GM13977 (cell line): ENCODE measurements around the gene SSR4.

ENCODE experiments used
- DNase-seq: peaks from one replicate; pipeline ENCODE4 v3.0.0; 2012; ENCODE audit warnings: low spot score
- in situ Hi-C: fragments of 300-500 bp; cut with MboI; formaldehyde crosslinking; loops from one replicate; pipeline ENCODE4 v1.12.0; 2022; ENCODE audit warnings: low sequenced_read_pairs, low pct_unique_long_range_greater_than_20kb, mixed read lengths, inconsistent platforms; ENCODE audit not compliant: unreplicated experiment
- TF ChIP-seq, protein P1 (sequence below): IDR thresholded peaks from 2 replicates; pipeline ENCODE4 v1.5.1; 2012; ENCODE audit warnings: mild to moderate bottlenecking, control low read depth; ENCODE audit not compliant: insufficient read depth; ENCODE audit errors: extremely low read depth, missing control alignments

SSR4 gene

DNA sequence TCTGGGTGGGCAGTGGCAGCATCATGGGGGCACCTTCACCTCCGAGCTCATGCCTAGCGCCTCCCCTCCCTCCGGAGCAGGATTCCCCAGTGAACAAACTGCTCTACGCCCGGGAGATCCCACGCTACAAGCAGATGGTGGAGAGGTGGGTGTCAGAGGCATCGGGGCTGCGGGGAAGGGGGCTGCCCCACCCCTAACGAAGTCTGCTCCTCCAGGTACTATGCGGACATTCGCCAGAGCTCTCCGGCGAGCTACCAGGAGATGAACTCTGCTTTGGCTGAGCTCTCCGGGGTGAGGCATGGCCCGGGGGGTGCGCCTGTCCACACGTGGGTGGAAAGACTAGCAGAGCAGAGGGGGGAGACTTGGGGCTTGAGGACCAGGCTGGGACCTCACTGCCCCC, 16.3 kb upstream of the SSR4 start:
- DNase-seq = no peak
- in situ Hi-C loops = no loop called here
- TF ChIP-seq, protein P1, sequence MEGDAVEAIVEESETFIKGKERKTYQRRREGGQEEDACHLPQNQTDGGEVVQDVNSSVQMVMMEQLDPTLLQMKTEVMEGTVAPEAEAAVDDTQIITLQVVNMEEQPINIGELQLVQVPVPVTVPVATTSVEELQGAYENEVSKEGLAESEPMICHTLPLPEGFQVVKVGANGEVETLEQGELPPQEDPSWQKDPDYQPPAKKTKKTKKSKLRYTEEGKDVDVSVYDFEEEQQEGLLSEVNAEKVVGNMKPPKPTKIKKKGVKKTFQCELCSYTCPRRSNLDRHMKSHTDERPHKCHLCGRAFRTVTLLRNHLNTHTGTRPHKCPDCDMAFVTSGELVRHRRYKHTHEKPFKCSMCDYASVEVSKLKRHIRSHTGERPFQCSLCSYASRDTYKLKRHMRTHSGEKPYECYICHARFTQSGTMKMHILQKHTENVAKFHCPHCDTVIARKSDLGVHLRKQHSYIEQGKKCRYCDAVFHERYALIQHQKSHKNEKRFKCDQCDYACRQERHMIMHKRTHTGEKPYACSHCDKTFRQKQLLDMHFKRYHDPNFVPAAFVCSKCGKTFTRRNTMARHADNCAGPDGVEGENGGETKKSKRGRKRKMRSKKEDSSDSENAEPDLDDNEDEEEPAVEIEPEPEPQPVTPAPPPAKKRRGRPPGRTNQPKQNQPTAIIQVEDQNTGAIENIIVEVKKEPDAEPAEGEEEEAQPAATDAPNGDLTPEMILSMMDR = no peak

DNA sequence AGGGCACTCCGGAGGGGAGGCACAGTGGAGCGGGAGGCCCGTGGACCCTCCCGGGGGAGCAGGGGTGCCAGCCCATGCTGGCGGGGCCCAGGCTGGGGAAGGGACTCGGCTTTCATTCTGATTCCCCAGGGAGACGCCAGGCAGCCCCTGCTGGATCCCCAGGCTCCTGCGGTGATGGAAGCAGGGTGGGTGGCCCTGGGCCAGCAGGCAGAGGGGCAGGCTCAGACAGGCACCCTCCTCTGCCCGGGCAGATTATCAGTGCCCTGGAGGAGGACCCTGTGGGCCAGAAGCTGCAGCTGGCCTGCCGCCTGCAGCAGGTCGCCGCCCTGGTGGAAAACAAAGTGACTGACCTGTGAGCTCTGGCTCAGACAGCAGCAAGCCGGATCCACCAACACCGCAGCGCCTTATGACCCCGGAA, 15.8 kb upstream of the SSR4 start:
- in situ Hi-C loops = no loop called here
- TF ChIP-seq, protein P1 = peak; percentile 6
- no peak for DNase-seq

DNA sequence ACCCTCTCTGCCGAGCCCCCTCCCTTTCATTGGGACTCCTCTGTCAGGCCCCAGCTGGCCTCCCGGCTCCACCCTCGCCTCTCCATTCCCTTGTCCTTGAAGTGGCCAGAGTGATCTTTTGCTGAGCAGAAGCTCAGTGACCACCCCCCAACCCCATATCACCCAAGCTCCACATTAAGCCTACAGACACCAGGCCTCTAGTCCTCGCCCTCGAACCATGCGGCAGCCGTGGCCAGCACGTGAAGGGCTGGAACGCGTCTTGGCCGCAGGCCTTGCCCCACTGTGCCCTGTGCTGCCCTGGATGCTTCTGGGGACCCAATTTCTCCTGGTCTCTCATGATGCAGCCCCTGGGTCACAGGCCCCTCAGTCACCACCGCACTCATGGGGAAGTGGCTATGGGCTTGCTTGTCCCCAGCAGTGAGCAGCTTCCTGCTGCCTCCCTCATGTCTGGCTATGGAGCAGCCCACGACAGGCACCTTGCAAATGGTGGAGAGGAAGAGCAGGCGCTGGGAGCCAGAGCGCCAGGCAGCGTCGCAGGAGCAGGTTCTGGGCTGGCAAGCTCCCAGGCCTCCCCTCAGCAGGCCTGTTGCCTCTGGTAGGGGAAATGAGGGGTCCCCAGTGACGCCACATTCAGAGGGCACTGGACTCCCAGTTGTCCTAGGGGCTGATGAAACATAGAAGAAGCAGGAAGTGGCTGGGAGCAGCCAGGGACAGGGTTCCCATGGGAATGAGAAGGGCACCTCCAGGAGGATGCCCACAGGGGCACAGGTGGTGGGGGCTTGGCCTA, 14.4 kb upstream of the SSR4 start:
- TF ChIP-seq, protein P1 = no peak
- DNase-seq = no peak
- in situ Hi-C loops = no loop called here

DNA sequence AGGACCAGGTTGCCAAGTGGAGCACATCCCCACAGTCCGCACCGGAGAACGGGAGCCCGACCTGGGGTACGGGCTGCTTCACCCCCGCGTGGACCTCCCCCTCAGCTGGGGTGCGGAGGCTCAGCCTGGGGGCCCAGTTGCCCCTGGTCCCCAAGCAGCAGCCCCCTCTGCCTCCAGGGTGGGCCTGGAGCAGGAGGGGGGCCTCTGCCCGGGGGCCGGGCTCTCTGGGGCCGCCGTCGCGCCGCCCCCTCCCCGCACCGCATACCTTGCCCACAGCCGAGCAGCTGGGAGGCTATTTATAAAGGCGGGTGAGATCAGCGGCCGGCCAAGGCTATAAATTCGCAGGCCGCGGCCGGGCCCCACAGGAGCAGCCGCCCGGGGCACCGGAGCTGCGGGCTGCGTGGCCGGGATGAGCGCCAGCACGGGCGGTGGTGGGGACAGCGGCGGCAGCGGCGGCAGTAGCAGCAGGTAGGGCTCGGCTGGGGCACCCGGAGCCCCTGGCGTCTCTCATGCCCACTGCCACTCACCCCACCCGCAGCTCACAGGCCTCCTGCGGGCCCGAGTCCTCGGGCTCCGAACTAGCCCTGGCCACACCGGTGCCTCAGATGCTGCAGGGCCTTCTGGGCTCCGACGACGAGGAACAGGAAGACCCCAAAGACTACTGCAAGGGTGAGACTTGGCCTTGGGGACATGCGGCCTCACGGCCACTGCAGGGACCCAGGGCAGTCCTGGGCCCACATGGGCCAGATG, 13.6 kb upstream of the SSR4 start, which contains the start of gene SRPK3:
Gene SRPK3 (plus strand): TSS at position 364 of the 750 bp plus-strand sequence. CDS start 46 bp downstream, at position 410.
- DNase-seq = no peak
- TF ChIP-seq, protein P1 = no peak
- in situ Hi-C loops = no loop called here

DNA sequence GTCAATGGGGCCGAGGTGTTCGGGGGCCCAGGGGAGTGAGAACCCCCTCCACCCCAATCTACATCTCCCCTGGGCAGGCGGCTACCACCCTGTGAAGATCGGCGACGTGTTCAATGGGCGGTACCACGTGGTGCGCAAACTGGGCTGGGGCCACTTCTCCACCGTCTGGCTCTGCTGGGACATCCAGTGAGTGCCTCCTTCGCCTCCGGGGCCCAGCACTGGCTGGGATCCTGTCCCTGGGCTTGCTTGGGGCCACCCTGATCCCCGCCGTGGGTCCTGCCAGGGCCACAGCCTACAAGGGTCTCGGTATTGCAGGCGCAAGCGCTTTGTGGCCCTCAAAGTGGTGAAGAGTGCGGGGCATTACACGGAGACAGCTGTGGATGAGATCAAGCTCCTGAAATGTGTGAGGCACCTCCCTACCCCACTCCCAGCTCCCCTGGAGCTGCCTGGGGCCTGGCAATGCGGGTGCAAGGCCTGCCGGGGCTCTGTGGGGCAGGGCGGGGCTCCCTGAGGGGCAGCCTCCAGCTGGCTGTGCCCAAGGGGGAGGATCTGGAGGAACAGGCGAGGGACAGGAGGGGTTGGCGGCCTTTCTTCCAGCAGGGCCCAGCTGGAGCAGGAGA, 12.9 kb upstream of the SSR4 start:
- no peak for DNase-seq
- TF ChIP-seq, protein P1 = no peak
- in situ Hi-C loops = no loop called here

DNA sequence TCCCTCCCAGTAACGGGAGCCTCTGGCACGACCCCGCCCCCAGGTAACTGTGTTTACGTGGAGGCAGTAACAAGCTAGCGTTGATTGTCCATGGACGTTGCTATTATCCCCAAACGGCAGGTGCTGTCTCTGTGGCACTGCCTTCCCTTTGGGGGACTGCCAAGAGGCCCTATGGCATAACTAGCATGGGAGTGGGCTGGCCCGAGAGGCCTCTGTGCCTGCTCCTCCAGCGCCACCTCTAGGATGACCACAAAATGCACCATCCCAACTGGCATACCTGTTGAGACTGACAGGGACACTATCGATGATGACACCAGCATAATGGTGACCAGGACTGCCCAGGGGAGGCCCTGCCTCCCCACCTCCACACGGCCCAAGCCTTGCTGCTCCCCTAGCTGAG, 12.2 kb upstream of the SSR4 start:
- in situ Hi-C loops = no loop called here
- DNase-seq = no peak
- TF ChIP-seq, protein P1 = peak; percentile 9
